Measurements from ENCODE around the gene ZNF684. TPM values are rescaled to one million over a fixed set of nuclear protein-coding genes. Genes with fewer than 3 reads are reported as not detected.
"Not testable (repeated sequence)": the region's sequence is repeated elsewhere in the genome, so short reads cannot be mapped to it uniquely, and the experiment has no call there.

Gene ZNF684
- polyA plus RNA-seq, 2 of the 4 experiments (the other 2 are of a cell fraction), result 3.0 to 4.0 TPM

DNA sequence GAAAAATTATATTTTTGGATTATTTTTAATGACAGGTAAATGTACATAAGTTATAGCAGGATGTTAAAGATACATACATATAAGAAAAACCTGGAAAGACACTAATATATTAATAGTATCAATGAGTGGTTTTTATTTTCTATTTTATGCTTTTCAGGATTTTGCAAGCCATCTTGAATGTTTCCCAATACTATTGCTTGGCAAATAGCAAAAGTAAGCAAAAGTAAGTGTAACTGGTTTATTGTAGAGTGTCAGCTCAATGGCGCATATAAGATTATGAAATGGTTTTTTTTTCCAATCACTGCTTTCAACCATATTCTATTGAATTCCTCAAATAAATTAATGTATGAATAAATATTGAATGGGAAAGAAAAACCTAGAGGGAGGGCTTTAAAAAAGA lies 36.4 kb downstream of the ZNF684 start:
- H3K4me3 ChIP-seq, result no peak overlapping the region
- H3K9me3 ChIP-seq, result no peaks in the 10 kb centered on the region; the same call in 2 of the 3 replicates
- POLR2A ChIA-PET, result no interaction called here
- H3K4me1 ChIP-seq, result no peaks in the 10 kb centered on the region
- no peak overlapping the region for H3K4me2 ChIP-seq
- WGBS (ENCODE audit: missing lambda C conversion rate), result 0% methylated on average over 1 of the region's 1 CpG
- TF ChIP-seq CEBPB (IDR thresholded peaks at IDR 0.05), result no peak
- no peak for TF ChIP-seq MYC (IDR thresholded peaks at IDR 0.05; ENCODE audit: borderline replicate concordance, low read length)
- no peak for TF ChIP-seq EHF (CRISPR knock-in tag; IDR thresholded peaks at IDR 0.05)
- no peak for TF ChIP-seq CHD4 (IDR thresholded peaks at IDR 0.05; ENCODE audit: borderline replicate concordance)
- TF ChIP-seq ZSCAN20 (CRISPR knock-in tag; IDR thresholded peaks at IDR 0.05), result no peak
- TF ChIP-seq CBX8 (IDR thresholded peaks at IDR 0.05), result no peak
- no peak for TF ChIP-seq MAFK (IDR thresholded peaks at IDR 0.05; ENCODE audit: partially characterized antibody)
- H3K27ac ChIP-seq, result no peak overlapping the region
- DNase-seq (ENCODE audit: low read depth in 1 of 2, low spot score in 1 of 2) (no peak), FAIRE-seq (no peak), ATAC-seq (no peak)
- CTCF ChIA-PET, result no interaction called here

DNA sequence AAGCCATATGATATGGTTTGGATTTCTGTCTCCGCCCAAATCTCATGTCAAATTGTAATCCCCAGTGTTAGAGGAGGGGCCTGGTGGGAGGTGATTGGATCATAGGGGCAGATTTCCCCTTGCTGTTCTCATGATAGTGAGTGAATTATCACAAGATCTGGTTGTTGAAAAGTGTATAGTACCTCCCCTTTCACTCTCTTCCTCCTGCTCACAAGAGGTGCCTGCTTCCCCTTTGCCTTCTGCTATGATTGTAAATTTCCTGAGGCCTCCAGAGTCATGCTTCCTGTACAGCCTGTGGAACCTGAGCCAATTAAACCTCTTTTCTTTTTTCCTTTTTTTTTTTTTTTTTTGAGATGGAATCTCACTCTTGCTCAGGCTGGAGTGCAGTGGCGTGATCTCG lies 43.4 kb downstream of the ZNF684 start:
- peaks cover 10% of the 10 kb centered on the region; the same call in 2 of the 3 replicates for H3K9me3 ChIP-seq
- CTCF ChIA-PET; ATAC-seq; H3K27ac ChIP-seq; H3K4me1 ChIP-seq; FAIRE-seq; H3K4me2 ChIP-seq; H3K4me3 ChIP-seq; DNase-seq (ENCODE audit: low read depth in 1 of 2, low spot score in 1 of 2); POLR2A ChIA-PET: not testable (repeated sequence)
- 31% methylated on average over 3 of the region's 3 CpGs for WGBS (ENCODE audit: missing lambda C conversion rate)

DNA sequence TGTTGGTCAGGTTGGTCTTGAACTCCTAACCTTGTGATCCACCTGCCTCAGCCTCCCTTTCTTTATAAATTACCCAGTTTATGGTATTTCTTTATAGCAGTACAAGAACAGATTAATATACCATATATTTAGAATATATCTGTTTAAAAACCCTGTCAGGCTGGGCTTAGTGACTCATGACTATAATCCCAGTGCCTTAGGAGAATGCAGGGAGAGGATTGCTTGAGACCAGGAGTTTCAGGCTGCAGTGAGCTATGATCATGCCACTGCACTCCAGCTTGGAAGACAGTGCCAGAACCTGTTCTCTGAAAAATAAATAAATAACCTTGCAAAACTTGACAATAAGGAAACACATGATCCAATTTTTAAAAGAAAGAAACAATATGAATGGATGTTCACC lies 43.9 kb downstream of the ZNF684 start:
- TF ChIP-seq MYC (IDR thresholded peaks at IDR 0.05; ENCODE audit: borderline replicate concordance, low read length), result no peak
- TF ChIP-seq CBX8 (IDR thresholded peaks at IDR 0.05), result no peak
- TF ChIP-seq RCOR1 (IDR thresholded peaks at IDR 0.05; ENCODE audit: low read depth, low read length), result no peak
- no peak for TF ChIP-seq ZNF302 (CRISPR knock-in tag; IDR thresholded peaks at IDR 0.05)
- no peak for TF ChIP-seq CBX2 (IDR thresholded peaks at IDR 0.05; ENCODE audit: borderline replicate concordance, low read depth)
- TF ChIP-seq HDAC2 (IDR thresholded peaks at IDR 0.05), result no peak
- TF ChIP-seq, protein P1, sequence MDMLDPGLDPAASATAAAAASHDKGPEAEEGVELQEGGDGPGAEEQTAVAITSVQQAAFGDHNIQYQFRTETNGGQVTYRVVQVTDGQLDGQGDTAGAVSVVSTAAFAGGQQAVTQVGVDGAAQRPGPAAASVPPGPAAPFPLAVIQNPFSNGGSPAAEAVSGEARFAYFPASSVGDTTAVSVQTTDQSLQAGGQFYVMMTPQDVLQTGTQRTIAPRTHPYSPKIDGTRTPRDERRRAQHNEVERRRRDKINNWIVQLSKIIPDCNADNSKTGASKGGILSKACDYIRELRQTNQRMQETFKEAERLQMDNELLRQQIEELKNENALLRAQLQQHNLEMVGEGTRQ (IDR thresholded peaks at IDR 0.05), result no peak
- TF ChIP-seq KDM5A (IDR thresholded peaks at IDR 0.05), result no peak
- TF ChIP-seq CHD4 (IDR thresholded peaks at IDR 0.05; ENCODE audit: borderline replicate concordance), result no peak
- TF ChIP-seq, protein P2, sequence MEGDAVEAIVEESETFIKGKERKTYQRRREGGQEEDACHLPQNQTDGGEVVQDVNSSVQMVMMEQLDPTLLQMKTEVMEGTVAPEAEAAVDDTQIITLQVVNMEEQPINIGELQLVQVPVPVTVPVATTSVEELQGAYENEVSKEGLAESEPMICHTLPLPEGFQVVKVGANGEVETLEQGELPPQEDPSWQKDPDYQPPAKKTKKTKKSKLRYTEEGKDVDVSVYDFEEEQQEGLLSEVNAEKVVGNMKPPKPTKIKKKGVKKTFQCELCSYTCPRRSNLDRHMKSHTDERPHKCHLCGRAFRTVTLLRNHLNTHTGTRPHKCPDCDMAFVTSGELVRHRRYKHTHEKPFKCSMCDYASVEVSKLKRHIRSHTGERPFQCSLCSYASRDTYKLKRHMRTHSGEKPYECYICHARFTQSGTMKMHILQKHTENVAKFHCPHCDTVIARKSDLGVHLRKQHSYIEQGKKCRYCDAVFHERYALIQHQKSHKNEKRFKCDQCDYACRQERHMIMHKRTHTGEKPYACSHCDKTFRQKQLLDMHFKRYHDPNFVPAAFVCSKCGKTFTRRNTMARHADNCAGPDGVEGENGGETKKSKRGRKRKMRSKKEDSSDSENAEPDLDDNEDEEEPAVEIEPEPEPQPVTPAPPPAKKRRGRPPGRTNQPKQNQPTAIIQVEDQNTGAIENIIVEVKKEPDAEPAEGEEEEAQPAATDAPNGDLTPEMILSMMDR (IDR thresholded peaks at IDR 0.05), result no peak
- no peak for TF ChIP-seq JUN (IDR thresholded peaks at IDR 0.05)
- TF ChIP-seq FOXS1 (CRISPR knock-in tag; IDR thresholded peaks at IDR 0.05), result no peak
- no peak for TF ChIP-seq HOXB5 (CRISPR knock-in tag; IDR thresholded peaks at IDR 0.05)
- DNase-seq (ENCODE audit: low read depth in 1 of 2, low spot score in 1 of 2) (no peak), FAIRE-seq (no peak), ATAC-seq (no peak)
- H3K27ac ChIP-seq, result no peak overlapping the region
- no peaks in the 10 kb centered on the region for H3K4me1 ChIP-seq
- H3K4me2 ChIP-seq, result no peak overlapping the region
- CTCF ChIA-PET, result no interaction called here
- POLR2A ChIA-PET, result no interaction called here
- no peak overlapping the region for H3K4me3 ChIP-seq
- peaks cover 10% of the 10 kb centered on the region; the same call in 2 of the 3 replicates for H3K9me3 ChIP-seq

DNA sequence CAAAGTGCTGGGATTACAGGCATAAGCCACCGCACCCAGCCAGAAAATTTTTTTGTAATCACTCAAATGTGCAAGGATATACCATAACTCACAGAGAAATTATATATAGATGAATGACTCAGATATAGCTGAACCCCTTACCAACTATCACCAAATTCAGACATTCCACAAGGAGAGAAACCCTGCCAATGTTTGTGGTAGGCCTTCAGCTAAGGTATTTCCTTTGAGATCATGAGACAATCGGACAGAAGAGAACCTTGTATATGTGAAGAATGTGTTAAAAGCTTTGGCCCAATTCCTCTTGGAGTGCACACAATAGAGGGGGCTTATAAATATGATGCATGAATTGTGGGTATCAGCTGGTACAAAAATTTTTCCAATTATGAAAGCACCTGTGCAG lies 50.7 kb downstream of the ZNF684 start:
- H3K9me3 ChIP-seq, result no peaks in the 10 kb centered on the region
- no peak for FAIRE-seq
- no peak overlapping the region for H3K4me2 ChIP-seq
- no peaks in the 10 kb centered on the region for H3K4me1 ChIP-seq
- CTCF ChIA-PET, result no interaction called here
- DNase-seq (ENCODE audit: low read depth in 1 of 2, low spot score in 1 of 2), result no peak
- no peak overlapping the region for H3K4me3 ChIP-seq
- no peak for ATAC-seq
- no peak overlapping the region for H3K27ac ChIP-seq
- POLR2A ChIA-PET, result no interaction called here
- TF ChIP-seq, protein P3, sequence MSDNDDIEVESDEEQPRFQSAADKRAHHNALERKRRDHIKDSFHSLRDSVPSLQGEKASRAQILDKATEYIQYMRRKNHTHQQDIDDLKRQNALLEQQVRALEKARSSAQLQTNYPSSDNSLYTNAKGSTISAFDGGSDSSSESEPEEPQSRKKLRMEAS (IDR thresholded peaks at IDR 0.05), result no peak
- WGBS (ENCODE audit: missing lambda C conversion rate), result 86% methylated on average over 2 of the region's 2 CpGs
